ENCODE measurements around the gene DHX35.

The DHX35 gene, protein sequence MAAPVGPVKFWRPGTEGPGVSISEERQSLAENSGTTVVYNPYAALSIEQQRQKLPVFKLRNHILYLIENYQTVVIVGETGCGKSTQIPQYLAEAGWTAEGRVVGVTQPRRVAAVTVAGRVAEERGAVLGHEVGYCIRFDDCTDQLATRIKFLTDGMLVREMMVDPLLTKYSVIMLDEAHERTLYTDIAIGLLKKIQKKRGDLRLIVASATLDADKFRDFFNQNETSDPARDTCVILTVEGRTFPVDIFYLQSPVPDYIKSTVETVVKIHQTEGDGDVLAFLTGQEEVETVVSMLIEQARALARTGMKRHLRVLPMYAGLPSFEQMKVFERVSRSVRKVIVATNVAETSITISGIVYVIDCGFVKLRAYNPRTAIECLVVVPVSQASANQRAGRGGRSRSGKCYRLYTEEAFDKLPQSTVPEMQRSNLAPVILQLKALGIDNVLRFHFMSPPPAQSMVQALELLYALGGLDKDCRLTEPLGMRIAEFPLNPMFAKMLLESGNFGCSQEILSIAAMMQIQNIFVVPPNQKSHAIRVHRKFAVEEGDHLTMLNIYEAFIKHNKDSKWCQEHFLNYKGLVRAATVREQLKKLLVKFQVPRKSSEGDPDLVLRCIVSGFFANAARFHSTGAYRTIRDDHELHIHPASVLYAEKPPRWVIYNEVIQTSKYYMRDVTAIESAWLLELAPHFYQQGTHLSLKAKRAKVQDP

DNA sequence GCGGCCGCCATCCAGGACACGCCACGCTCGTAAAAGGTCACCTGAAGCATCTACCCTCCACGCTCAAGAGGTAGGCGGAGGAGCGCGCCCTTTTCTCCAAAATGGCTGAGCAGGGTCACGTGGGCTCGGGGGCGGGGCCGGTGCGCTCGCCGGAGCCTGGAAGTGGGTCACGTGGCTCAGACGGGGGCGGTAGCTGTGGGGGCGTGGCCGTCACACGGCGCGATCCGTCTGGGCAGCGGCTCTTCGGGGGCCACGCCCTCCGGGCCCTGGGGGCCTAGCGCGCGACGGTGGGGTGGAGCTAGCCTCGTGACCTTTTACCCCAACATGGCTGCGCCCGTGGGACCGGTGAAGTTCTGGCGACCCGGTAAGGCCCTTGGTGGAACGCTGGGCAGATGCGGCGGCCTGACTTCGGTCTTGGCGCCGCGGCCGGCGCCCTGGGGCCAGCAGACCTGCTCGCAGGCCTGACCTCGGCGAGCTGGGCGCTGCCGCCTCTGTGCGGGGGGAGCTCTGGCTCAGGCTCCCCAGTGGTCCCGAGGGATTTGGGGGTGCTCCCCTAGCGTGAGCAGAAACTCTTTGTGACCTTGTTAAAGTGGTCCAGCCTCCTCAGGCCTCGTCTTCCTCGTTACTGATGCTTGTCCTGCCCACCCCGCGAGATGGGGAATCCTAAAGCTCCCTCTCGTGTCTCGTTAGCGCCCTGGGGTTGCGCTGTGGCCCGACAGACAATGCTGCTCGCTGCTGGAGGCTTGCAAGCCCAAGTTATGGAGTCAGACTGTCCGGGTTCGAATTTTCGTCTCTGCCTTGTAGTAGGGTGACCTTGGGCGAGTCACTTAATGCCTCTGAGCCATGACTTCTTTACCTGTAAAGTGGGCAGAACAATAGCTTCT lies at the start of gene DHX35:
Gene DHX35, plus strand, starts transcription at position 301 of the 884 bp plus-strand sequence. Its CDS starts 24 bp downstream, at position 325.
- DNase-seq: peak; percentile 88 to 93

DNA sequence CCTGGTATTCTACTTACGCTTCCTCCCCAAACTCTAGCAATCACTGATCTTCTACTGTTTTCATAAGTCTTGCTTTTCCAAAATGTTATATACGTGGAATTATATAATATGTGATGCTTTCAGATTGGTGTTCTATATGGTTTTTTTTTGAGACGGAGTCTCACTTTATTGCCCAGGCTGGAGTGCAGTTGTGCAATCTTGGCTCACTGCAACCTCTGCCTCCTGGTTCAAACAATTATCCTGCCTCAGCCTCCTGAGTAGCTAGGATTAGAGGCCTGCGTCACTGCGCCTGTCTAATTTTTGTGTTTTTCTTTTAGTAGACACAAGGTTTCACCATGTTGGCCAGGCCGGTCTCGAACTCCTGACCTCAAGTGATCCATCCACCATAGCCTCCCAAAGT lies 46.8 kb upstream of the DHX35 start:
- DNase-seq: no peak

DNA sequence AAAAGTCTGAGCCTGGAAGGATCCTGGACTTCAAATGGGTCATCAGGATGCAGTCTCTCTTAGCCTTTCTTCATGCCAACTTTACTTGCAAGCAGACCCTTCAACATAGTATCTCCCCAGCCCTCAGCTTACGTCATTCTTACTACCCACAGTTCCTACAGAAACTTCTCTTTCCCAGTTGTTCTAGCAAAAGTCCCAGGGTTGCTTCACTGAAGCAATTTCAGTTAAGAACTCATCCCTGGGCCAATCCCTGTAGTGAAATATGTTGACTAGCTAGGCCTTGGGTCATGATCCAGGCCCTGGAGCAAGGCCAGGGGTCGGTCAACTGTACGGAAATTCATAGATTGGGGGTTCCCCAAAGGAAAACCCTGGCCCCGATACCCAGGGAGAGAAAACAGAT lies 44.5 kb upstream of the DHX35 start:
- no peak for DNase-seq

DNA sequence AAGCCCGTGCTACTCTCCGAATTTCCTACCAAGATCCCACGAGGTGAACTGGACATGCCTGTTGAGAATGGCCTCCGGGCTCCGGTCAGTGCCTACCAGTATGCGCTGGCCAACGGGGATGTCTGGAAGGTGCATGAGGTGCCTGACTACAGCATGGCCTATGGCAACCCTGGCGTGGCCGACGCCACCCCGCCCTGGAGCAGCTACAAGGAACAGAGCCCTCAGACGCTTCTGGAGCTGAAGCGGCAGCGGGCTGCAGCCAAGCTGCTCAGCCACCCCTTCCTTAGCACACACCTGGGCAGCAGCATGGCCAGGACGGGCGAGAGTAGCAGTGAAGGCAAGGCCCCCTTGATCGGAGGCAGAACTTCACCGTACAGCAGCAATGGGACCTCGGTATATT lies 44.0 kb upstream of the DHX35 start:
- no peak for DNase-seq

DNA sequence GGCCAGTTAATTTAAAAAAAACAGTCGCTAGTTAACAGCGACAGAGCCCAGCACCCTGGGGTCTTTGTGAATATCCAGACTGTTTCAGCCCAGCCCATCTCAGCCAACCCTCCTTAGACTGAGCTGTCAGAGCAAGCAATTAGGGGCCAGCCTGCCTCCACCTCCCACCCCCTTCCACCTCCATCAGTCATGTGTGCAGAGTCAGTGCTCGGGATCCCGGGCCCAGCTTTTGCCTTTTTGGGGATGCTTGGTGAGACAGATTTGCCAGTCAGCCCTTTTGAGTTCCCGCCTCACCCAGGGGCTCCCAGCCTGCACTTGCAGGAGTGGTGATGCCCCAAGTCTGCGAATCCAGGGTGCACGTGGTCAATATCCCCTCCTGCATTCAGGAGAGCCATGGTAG lies 42.5 kb upstream of the DHX35 start:
- no peak for DNase-seq

DNA sequence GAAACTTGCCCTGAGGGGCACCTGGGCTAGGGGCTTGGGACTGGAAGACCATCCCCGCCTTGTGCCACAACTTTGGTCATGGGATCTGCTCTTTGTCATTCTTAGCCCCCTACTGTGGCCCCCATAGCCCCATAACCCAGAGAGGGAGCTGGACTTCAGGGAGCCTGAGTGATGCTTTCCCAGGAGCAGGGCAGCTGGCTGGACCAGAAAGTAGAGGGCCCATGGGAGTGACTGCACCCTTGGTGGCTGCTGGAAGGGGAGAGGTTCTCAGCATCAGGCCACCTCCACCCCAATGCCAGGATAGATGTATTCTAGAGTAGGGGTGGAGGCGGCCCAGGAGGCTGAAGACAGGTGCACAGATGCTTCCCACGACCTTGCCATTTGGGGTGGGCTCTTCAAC lies 41.7 kb upstream of the DHX35 start:
- DNase-seq: no peak

DNA sequence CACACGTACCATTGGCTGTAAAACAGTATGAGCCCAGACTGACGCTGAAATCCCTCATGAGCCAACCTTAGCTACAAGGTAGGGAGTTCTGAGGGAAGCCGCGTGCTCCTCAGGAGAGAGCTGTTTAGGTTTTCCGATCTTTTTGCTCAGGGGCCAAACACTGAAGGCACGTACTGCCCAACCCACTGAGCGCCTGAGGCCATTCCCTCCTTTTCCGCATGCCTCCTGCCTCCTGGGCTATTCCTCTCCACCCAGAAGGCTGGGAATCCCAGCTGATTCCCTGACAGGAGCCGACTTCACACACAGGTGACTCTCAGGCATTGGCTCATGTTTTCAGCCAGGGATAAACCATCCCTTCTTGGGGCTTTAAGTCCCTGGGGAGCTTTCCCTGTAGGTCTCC lies 41.3 kb upstream of the DHX35 start:
- no peak for DNase-seq

DNA sequence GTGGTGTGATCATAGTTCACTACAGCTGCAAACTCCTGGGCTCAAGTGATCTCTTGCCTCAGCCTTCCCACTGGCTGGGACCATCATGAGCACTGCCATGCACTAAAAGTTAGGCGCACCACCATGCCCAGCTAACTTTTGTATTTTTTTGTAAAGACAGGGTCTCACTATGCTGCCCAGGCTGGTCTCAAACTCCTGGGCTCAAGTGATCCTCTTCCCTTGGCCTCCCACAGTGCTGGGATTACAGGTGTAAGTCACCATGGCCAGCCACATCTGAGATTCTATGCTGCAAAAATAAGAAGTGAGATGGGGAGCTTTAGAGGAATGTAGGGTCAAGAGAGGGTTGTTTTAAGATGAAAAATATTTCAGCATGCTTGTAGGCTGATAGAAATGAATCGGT lies 37.4 kb upstream of the DHX35 start:
- DNase-seq: no peak

DNA sequence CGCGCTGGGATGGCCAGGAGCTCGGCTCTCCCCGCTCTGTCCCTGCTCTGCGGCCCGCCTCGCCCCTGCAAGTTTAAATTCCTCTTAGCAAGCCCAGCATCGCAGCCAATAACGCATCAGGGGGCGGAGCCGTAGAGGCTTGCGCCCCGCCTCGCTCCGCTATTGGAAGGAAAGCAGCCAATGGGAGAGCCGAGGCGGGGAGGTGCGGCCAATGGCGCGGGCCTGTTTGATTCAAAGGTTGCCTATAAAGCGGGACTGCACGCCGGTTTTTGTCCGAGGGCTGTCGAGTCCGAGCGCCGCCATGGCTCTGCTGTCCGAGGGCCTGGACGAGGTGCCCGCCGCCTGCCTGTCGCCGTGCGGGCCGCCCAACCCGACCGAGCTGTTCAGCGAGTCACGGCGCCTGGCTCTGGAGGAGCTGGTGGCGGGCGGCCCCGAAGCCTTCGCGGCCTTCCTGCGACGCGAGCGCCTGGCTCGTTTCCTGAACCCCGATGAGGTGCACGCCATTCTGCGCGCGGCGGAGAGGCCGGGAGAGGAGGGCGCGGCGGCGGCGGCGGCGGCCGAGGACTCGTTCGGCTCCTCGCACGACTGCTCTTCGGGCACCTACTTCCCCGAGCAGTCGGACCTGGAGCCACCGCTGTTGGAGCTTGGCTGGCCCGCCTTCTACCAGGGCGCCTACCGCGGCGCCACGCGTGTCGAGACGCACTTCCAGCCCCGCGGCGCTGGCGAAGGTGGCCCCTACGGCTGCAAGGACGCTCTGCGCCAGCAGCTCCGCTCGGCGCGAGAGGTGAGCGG lies 35.8 kb upstream of the DHX35 start, which contains the start of gene FAM83D:
Gene FAM83D, plus strand, starts transcription at position 276 of the 792 bp plus-strand sequence. Its CDS starts 26 bp downstream, at position 302.
- peak; percentile 69 to 96 for DNase-seq

DNA sequence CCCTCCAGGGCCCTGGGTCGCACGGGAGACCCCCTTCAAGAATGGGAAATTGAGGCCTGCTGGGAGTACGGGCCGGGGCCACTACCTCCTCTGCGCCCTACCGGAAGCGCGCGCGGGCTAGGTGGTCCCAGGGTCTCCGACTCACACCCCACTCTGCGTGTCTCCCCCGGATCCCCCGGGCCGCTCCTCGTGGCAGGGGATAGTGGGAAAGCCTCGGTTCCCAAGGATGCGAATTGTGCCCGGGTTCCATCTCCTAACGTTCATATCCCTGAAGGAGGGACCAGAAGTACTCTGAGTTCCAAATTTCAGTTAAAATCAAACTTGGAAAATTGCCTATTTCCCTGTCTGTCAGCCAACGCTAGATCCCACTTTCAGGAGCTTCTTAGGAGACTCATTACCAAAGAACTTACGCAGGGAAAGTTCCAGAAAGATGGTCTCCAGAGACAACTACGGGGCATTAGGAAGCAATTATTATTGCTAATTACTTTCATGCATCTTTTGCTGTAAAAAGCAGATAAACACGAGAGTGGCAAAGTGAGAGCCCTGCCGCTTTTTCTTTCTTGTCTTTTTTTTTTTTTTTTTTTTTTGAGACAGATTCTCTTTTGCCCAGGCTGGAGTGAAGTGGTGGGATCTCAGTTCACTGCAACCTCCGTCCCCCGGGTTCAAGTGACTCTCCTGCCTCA lies 35.1 kb upstream of the DHX35 start:
- DNase-seq: no peak

DNA sequence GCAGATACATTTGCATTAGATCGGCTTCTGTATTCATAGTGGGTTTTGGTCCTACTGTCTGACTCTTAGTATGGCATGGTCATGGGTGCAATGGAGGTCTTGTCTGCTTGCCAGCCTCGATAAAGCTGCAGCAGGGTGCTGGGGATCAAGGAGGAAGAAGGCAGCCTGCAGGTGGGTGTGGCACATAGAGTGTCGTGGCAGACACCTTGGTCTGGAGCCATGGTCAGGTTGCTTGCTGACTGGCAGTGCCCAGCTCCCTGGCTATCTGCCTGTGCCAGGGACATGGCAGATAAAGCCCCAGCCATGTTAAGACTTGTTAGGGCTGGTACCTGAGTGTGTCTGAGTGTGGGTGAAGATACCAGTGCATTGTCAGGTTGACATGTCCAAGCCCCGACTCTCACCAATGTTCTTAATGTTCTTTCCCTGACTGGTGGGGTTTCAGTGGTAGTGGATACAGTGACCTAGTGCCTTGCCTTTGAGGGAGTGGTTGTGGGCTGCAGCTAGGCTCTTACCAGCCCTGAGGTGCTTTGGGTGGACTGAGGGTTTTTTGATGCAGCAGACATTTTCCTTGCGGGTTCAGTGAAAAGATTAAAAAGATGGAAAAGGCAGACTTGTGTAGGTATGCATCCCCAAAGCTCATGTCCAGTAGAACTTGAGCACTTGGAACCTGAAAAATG lies 34.1 kb upstream of the DHX35 start:
- no peak for DNase-seq

DNA sequence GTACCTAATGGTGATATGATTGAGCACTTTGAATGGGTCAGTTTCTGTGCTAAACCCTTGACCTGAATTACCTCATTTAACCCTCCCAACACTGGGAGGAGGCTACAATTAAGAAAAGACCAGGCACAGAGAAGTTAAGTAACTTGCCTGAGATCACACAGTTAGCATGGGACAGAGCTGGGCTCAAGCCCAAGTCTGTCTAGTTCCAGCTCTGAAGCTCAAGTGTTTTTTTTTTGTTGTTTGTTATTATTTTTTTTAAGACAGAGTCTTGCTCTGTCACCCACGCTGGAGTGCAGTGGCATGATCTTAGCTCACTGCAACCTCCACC lies 31.9 kb upstream of the DHX35 start:
- no peak for DNase-seq

DNA sequence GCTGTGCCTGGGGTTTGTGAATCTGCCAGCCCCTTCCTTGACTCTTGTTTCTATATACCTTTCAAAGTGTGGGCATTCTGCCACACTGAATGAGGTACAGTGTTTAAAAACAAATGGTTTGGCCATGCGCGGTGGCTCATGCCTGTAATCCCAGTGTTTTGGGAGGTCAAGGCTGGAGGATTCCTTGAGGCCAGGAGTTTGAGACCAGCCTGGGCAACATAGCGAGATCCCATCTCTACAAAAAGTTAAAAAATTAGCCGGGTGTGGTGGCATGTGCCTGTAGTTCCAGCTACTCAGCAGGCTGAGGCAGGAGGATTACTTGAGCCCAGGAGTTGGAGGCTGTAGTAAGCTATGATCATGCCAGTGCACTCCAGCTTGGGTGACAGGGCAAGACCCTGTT lies 30.2 kb upstream of the DHX35 start:
- no peak for DNase-seq

DNA sequence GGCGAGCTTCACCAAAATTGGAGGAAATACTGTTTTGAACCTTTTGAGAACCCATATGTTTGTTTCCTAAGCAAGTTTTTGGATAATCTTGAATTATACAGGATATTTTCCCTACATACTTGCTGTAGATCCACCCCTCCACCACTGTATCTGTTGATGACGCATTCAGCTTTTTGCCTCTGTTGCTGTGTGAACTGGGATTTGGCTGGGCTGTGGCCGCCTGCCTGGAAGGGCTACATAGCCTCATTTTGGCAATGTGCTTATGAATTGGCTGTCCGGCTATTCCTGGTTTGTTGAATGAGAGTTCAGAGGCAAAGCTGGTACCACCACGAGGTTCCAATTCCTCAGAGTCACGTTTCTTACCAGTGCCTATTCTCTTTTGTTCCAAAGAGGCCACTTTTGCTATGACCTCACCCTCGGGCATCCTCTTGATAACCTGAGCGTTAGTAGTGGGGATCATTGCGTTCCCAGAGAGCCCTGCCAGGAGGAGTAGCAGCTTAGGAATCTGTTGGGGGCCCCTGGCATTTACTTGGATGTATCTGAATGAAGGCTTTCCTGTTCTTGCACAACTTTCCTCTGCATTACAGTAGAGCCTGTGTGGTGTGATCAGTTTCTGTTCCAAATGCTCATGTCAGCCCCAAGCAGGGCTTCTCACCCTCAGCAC lies 29.6 kb upstream of the DHX35 start:
- no peak for DNase-seq

DNA sequence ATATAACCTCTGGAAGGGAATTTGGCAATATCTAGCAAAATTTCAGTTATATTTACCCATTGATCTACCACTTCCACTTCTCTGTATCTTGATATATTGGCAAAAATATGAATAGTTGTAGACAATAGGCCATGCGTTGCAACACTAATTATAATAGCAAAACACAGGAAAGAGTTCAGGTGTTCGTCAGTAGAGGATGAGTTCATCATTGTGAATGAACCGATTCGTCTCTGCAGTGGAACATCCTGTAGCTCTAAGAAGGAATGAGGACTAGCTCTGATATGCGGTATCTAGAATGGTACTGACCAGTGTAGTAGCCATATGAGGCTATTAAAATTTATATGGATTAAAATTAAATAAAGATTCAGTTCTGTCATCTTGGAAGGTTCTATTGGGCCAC lies 27.6 kb upstream of the DHX35 start:
- no peak for DNase-seq

DNA sequence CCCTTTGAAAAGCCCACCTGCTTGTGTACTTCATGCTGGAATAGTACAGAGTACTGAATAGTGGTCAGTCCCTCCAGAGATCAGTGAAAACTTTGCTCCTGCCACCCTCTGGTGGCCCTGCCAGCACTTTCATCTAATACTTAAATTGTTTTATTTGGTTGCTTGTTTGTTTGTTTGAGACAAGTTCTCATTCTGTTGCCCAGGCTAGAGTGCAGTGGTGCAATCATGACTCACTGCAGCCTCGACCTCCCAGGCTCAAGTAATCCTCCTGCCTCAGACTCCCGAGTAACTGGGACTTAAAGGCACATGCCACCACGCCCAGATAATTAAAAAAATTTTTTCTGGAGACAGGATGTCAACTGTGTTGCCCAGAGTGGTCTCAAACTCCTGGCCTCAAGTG lies 26.9 kb upstream of the DHX35 start:
- DNase-seq: no peak

DNA sequence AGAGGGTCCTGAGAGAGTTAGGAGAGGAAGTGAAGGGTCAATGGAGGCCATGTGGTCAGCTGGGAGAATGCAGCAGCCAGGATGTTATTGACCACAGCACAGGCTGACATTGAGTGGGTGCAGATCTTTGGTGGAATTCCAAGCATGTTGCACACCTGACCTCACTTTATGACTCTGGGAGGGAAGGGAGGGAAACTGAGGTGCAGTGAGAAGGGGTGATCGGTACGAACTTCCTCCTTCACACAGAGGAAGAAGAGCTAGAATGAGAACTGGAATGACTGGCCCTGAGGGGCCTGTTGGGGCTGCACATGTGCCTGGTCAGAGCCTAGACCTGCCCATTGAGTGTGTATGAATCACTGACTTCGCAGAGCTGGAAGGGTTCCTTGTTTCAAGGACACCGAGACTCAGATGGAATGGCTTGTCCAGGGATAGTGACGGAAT lies 26.2 kb upstream of the DHX35 start:
- no peak for DNase-seq

DNA sequence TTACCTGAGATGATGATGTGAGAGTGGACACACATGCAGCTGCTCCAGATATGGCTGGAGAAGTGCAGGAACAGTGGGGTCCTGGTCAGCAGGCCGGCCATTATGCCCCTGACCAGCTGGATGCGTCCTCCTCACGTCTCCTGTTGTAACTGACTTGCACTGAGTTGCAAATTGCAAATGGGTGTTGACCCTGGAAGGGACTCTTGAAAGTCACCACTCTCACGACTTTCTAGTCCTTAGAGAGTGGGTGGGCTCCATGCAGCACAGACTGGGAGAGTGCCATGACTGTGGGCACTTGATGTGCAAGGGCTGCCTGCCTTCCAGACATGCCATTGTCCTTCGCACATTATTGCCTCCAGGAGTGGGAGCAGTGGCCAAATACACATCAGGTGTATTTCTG lies 25.1 kb upstream of the DHX35 start:
- no peak for DNase-seq

DNA sequence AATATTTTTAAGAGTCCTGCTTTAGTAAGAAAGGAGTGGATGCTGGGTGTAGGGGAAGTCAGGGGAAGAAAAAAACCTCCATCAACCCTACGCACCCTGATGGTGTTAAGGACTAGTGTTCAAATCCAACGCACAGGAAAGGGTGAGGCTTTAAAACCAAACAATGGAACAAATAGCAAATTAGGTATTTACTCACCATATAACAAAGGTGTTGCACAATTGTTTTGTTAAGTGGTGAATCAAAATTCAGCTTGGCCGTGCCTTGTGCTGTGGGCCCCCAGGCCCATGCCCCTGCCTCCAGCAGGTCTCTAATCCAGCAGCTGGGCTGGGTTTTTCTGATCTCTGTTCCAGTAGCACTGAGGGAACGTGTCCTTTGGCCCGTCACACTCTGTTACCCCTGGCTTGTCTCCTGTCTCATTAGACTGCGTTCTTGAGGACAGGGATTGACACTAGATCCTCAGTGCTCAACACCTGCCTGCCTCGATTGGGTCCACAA lies 24.1 kb upstream of the DHX35 start:
- no peak for DNase-seq

DNA sequence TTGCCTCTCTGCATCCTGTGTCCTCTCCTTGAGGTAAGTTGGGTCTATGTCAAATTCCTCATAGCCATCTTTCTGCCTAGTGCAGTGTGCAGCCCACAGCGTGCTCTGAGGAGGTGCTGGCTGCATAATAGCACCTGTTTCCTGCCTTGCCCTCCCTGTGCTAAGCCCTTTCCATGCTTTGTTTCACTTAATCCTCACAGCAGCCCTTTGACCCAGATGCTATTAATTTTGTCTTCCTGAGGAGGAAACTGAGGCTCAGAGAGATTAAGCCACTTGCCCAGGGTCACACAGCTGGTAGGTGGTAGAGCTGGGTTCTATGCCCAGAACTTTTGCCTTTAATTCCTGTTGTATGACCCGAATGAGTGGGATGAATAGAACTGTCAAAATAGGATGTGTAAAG lies 22.5 kb upstream of the DHX35 start:
- no peak for DNase-seq

DNA sequence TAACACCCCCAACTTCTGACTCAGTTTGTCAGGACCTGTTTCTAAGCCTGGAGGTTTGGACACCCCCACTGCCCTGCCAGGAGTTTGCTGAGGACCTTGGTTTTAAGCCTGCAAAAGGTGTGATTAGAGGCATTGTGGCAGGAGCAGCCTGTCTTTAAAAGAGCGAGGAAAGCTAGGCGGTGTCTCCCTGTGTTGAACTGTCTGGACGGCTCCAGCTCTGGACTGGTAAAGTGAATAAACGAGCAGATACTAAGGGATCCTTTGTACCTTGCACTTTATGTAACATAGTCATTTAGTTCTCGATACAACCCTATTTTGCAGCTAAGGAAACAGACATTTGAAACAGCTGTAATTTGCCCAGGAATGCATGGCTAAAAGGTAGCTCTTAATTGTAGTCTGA lies 21.5 kb upstream of the DHX35 start:
- DNase-seq: no peak

Data from bone marrow (tissue), 2 donors.